Head of caudate nucleus (tissue), 42 donors: ENCODE results near the gene TTC9C.
A peak's percentile ranks its signal among the peaks of the same experiment; 100 is the strongest.
"Not testable (repeated sequence)": the region's sequence is repeated elsewhere in the genome, so short reads cannot be mapped to it uniquely, and the experiment has no call there.

Experiments
- DNase-seq, 42 donors: peaks; one replicate each; pipeline versions ENCODE4 v3.0.0 to v3.0.0-alpha.2; 2020 to 2021; ENCODE audit warnings: mixed read lengths in 7 of 42
- intact Hi-C: fragments of 100-400 bp; cut with DNase I; formaldehyde crosslinking; loops from one replicate; pipeline ENCODE4 v1.15.0; 2022

Gene TTC9C

DNA sequence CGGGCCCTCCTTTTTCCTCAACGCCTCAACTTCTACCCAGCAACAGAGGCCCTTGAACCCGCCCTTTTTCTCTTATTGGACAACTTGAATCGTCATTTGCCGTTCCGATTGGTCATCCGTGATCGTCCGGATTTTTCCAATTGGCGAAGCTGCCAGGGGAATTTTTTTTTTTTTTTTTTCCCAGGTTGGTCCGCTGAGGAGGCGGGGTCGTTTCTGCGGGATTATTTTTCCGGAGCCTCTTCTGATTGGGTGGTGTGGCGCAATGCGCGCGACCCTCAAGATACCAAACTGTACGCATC, 465 bp upstream of the TTC9C start:
- intact Hi-C loops, result loop anchor here (2.0 to 10.0 kb wide), 3 partner anchors 19 to 107 kb away; partner anchors contain the start of genes STX5, TAF6L, TEX54 and WDR74
- peak; percentile 67 to 94 (median 86) for DNase-seq

DNA sequence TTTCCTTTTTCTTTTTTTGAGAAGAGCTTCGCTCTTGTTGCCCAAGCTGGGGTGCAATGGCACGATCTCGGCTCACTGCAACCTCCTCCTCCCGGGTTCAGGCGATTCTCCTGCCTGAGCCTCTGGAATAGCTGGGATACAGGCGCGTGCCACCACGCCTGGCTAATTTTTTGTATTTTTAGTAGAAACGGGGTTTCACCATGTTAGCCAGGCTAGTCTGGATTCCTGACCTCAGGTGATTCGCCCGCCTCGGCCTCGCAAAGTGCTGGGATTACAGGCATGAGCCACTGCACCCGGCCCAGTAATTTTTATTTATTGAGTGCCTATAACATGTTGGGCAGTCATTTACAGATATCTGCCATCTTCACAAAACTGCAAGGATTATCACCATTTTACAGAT, 1.8 kb downstream of the TTC9C start:
- intact Hi-C loops, DNase-seq: not testable (repeated sequence)

DNA sequence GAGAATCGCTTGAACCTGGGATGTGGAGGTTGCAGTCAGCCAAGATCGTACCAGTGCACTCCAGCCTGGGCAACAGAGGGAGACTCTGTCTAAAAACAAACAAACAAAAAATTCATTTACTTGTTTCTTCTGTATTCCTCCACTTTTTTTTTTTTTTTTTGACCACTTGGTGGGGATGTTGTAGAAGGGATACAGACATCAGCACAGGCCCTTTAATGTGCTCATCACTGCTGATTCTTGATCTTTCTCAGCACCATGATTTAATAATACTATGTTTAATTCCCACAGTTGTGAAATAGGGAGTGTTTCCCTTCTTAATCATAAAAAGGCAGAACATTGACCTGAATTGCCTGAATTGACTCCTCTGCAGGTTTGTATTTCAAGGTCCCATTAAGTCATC, 4.5 kb downstream of the TTC9C start:
- no peak for DNase-seq

DNA sequence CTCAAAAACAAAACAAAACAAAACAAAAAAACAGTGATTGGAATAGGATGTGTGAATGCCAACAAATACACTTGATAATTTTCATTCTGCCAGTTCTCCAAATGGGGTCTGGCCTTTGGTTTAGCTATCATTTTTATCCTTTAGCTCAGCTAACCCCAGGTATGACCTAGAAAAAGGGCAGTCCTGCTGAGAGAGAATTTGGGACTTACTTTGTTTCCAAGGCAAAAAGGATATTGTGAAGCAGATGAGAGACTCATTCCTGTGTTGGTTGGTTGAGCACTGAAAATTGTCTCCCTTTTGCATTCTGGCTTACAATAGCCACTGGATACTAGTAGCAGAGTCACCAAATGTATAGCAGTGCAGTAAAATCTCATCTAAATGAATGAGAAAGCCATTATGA, 8.9 kb downstream of the TTC9C start:
- intact Hi-C loops, result no loop called here
- DNase-seq, result no peak

More for the DNA sequence above, 4.5 kb downstream of the TTC9C start:
- intact Hi-C loops, result no loop called here

DNA sequence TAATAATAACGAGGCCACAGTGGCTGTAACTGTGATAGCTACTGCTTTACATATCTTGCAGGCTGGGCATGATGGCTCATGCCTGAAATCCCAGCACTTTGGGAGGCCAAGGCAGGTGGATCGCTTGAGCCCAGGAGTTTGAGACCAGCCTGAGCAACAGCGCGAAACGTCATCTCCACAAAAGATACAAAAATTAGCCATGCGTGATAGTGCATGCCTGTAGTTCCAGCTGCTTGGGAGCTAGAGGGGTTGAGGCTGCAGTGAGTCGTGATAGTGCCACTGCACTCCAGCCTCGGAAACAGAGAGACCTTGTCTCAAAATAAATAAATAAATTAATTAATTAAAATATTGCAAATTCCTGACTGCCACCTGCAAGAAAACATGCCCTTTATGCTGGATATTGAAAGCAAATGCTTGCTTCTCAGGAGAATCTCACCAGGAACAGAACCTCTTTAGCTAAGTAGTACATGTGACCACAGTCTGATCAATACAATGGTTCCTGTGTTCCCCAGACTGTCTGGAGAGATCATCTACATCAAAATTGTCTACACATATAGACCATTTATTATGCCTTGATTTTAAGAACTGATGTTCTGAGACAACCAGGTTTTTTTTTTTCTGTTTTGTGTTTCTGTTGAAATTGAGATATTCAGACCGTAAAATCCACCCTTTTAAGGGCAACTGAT, 19.3 kb downstream of the TTC9C start:
- intact Hi-C loops, result no loop called here
- no peak for DNase-seq

DNA sequence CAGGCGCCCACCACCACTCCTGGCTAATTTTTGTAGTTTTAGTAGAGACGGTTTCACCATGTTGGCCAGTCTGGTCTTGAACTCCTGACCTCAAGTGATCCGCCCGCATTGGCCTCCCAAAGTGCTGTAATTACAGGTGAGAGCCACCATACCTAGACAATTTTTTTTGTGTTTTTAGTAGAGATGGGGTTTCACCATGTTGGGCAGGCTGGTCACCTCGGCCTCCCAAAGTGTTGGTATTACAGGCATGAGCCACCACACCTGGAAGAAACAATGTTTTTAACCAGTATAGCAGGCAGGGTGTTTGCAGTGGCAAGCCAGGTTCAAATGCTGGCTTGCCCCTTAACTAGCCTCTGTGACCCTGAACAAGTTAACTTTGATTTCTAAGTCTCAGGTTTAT, 21.6 kb downstream of the TTC9C start:
- DNase-seq, intact Hi-C loops: not testable (repeated sequence)

DNA sequence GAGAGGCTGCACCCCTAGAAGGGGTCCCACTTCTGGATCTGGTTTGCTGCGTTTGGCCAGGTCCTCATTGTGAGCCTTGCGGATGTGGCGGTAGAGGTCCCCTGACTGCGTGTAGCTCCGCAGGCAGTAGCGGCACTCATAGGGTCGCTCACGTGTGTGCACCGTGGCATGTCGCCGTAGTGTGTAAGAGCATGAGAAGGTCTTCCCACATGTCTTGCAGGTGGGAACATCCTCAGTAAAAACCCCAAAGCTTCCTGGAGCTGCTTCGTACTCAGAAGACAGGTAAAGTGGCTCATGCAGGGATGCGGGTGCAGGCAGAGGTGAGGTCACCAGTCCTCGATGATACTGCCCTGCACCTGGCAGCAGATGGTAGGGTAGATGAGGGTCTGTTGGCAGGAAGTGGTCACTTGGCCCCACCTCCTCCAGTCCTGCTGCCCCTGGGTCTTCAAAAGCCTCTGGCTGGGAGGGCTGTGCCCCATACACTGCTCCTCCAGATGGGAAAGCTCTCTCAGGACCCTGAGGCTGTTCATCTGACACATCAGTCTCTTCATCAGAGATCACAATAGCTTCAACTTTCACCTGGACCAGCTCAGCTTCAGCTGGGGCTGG, 24.0 kb downstream of the TTC9C start:
- no peak for DNase-seq
- intact Hi-C loops, result no loop called here

DNA sequence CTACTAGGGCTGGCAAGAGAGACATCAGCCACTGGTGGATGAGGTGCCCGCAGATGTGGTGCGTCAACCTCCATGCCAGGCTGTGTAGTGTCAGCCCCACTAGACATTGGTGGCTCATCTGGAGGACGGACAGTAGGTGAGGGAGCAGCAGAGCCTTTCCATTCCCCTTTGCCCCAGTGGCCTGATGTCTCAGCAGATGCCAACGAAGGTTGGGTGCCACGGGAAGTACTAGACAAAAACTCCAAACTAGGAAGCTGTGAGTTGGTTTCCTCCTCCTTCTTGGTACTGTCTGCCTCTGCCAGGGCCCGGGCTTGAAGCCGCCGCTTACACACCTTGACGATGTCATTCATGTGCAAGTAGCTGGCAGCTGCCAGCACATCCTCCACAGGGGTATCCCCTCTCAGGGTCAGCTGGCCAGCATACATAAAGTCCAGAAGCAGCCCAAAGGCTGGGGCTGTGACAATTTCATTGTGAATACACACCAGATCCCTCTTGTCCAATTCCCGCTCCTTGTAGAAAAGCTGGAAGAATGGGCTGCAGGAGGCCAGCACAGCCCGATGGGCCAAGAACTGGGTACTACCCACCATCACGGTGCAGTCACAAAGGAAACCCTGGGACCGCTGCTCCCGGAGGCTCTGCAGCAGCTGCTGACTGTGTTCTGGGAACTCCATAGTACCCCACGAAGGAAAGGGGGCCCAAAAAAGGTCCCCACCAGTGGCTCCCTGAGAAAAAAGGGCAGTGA, 24.9 kb downstream of the TTC9C start:
- no peak for DNase-seq
- intact Hi-C loops, result no loop called here

DNA sequence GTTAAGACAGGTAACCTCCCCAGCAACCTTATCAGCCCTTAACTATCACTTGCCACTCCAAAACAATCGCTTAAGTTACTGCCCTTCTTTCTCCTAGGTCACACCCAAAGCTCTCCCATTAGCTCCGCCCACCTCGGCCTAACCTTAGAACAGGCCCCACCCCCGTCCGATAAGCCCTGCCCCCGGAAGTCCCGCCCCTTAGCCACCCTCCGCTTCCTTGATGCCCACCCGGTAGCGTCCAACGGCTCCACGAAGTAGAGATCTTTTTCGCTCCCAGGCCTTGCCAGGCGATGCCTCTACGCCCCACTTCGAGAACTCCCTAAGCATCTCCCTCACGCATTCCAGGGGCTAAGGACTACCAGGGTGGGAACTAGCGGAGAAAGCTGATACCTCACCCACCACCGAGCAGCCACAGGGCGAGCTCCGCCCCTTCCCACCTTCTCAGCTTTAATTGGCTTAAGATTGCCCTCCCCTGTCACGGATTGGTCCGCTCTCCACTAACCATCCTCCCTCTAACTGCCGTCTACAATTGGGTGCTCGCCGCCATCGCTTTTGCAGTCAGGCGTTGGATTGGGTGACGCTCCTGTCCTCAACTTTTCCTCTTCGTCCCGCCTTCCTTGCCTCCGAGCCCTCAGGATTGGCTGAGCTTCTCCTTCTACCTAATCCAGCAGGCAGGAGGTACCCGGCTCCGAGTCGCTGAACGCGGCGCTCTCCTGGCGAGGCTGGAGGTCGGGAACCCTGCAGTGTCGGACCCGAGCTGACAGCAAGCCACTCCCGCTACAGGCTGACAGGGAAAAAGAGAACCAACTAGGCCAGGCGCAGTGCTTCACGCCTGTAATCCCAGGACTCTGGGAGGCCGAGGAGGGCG, 25.7 kb downstream of the TTC9C start, which contains the start of gene ZBTB3:
Gene ZBTB3 (minus strand): TSS at position 425 of the 868 bp plus-strand sequence. CDS start 496 bp downstream, outside the sequence.
- DNase-seq, result peak; percentile 93 to 100 (median 99)
- intact Hi-C loops, result no loop called here

DNA sequence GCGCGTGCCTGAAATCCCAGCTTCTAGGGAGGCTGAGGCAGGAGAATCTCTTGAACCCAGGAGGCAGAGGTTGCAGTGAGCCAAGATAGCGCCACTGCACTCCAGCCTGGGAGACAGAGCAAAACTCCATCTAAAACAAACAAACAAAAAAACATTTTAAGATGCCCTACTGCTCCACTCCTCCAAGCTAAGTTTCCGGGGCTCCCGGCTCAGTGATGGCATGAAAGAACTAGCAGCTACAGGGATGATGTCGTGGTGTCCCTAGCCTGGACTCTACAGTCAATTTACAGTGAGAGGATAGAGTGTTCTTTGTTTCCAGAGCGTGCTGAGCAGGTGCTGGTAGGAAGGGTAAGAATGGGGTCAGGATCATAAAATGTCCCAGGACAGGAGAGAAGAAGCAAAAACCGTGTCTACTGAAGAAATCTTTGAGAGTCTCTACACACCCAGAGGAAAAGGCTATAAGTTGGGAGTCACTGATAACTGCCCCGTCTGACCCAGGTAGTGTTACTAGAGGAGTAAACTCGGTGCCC, 26.9 kb downstream of the TTC9C start:
- DNase-seq, result no peak
- intact Hi-C loops, result no loop called here

DNA sequence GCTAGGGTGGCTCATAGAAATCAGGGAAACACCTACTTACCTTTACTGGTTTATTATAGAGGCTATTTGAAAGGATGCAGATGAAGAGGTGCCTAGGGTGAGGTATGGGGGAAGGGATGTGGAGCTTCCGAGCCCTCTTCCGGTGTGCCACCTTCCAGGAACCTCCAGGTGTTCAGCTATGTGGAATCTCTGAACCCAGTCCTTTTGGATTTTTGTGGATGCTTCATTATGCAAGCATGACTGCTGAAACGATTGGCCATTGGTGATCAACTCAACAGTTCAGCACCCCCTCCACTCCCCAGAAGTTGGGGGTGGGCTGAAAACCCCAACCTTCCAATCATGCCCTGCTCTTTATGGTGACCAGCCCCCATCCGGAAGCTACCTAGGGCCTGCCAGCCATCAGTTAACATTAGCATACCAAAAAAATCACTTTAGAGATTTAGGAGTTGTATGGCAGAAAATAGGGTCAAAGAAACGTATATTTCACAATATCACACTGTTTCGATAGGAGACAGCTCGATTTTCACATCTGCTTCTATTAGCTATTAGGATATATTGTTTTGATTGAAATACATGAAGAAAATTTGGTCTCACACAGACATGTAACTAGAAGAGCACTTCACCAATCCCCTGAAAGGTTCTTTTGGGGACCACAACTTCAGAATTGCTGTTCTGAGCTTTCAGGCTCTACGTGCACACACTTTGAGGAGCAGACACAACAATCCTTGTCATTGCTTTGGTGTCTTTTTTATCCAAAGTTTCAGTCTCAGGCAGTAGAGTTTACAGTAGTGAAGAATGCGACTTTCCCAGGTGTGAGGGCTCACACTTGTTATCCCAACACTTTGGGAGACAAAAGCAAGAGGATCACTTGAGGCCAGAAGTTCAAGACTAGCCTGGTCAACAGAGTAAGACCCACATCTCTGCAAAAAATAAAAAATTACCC, 29.8 kb downstream of the TTC9C start:
- DNase-seq, result no peak
- intact Hi-C loops, result no loop called here

DNA sequence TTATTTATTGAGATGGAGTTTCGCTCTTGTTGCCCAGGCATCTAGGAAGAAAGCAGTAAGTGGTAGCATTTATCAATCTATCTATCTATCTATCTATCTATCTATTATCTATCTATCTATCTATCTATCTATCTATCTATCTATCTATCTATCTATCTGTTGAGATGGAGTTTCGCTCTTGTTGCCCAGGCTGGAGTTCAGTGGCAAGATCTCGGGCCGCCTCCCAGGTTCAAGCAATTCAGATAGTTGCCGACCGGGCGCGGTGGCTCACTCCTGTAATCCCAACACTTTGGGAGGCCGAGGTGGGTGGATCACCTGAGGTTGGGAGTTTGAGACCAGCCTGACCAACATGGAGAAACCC, 32.6 kb downstream of the TTC9C start:
- intact Hi-C loops, result loop anchor here (1.0 kb wide), 1 partner anchor 10 kb away; the partner anchor contains the start of gene TAF6L
- peak in 1 of 42 donors; percentile 39 for DNase-seq

DNA sequence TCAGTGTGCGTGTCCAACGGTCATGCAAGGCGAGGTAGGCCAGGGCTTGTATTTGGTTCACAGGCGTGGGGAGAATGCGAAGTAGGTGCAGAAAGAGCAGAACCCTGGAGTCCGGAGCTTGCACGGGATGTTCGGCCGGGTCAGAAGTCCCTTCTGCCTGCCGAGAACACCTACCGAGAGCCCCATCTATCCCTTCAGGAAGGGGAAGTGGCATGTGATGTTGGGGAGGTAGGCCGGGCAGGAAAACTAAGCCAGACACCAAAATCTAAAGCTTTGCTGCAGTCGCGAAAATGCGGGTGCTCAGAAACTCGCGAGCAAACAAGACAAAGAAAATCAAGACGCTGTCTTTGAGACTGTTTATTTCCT, 42.5 kb downstream of the TTC9C start:
- intact Hi-C loops, result loop anchor here (1.0 to 5.0 kb wide), 3 partner anchors 9 to 43 kb away; partner anchors contain the start of genes HNRNPUL2, POLR2G, TMEM179B and TTC9C
- DNase-seq, result peak in 35 of 42 donors; percentile 18 to 76 (median 53)

DNA sequence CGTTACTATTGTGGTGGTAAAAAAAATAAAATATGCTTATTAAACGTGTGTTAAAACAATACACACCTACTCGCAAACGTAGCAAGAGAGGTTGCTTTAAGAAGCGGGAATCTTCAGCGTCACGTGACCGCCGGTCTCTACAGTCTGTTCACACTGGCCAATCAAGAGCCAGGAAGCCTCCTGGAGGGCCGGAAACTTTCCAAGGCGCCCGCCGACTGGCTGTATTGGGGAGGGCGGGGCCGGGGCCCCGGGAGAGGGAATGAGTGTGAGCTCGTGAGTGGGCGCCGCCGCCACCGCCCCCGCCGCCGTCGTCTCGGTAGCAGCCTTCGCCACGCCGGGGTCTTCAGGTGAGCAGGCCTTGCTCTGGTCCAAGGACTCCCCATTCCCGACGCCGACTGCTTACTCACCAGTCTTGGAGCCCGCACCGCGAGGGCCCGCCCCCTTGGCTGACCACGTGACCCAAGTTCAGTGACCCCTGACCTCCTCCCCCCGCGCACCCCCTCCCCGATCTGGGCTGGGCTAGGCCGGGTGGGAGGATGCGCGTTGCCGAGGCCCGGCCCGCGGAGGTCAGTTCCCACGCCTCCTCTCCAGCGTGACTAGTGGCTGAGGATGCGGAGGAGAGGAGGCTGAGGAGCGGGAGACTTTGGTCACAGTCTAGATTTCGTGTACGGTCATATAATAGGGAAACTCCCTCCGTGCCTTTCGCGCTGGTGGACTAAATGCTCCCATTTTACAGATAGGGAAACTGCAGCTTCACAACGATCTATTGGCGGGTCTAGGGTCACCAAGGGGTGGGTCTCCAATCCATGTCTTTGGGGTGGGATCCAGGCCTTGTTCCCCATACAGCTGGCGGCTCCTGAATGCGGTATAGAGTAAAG, 43.1 kb downstream of the TTC9C start, which contains the start of gene TAF6L:
Gene TAF6L (plus strand): TSS at position 253 of the 878 bp plus-strand sequence. CDS start 4,388 bp downstream, outside the sequence.
- DNase-seq, result peak; percentile 96 to 100 (median 98)
- intact Hi-C loops, result loop anchor here (1.0 to 5.0 kb wide), 3 partner anchors 10 to 44 kb away; partner anchors contain the start of genes HNRNPUL2, POLR2G, TMEM179B and TTC9C

DNA sequence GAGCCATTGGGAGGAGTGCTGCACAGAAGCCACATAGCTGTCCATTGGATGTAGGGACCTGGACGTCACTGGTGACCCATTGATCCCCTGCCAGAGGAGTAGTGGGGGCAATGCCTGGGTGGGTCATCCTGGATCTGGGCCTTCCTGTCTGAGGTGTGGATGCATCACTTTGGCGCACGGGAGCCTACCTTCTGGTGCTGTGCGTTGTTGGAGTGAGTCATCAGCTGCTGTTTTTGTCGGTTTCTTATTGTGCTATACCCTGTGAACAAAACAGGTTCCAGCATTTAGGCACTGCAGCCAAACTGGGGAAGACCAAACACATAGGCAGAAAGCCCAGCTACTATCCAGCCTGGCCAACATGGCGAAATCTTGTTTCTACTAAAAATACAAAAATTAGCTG, 46.1 kb downstream of the TTC9C start:
- intact Hi-C loops, result loop anchor here (5.0 kb wide), 1 partner anchor 47 kb away; the partner anchor contains the start of genes HNRNPUL2 and TTC9C
- no peak for DNase-seq

DNA sequence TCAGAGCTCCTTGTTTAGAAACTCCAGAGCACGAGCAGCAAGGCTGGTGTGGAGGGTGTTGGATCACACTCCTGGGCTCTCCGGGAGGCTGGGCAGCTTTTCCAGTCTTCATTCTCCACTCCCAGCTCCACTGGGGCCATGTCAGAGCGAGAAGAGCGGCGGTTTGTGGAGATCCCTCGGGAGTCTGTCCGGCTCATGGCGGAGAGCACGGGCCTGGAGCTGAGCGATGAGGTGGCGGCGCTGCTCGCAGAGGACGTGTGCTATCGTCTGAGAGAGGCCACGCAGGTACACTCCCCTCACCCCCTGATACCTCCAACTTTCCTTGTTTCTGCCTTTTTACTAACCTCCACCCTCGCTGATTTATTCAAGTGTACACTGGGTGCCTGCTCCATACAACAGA, 47.4 kb downstream of the TTC9C start:
- intact Hi-C loops, result no loop called here
- no peak for DNase-seq

DNA sequence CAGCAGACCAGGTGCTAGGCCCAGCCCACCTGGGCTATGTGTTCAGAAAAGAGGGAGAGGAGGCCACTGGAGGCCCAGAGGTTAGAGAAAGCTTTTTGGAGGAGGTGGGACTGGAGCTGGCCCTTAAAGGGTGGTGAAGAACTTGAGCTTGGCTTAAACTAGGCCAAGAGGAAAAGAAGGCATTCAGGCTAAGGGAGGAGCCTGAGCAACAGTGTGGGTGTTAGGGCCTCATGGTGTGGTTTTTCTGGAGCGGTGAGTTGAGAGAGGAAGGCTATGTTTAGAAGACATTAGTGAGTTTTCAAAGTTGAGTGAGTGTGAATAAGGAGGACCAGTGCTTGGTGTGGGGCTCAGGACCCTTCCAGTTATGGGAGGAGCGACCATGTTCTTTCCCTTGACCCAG, 49.1 kb downstream of the TTC9C start:
- intact Hi-C loops, result no loop called here

More for the DNA sequence above, 49.1 kb downstream of the TTC9C start:
- DNase-seq, result no peak
